ENCODE measurements around the gene NFASC.

Gene NFASC

DNA sequence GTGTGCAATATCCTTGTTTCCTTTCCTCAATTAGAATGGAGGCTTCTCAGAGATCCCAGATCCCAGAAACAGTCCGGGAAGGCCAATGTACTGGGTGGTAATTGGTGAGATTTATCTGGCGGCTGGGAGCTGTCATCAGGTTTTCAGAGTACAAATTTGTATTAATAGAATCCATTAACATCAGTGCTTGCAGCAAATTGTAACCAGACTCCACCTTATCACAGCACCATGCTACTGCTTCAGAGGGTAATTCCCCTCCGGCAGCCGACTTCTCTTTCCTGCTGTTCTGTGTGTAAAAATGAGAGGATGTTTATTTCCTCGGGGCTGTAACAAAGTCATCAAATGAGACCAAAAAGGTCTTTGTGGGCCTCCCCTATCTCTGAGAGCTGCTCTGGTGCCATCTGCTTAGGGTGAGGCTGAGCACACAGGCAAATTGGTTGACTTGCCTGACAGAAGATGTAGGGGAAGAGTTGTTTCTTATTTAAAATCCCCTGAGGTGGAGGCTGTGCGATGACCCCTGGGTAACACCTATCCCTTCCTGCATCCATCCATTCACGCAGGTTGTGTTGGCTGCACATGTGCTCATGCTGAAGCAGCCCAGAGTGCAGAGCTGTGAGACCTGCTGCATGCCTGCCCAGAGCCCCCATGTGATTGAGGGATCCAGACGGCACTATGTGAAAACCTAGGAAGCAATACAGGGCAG is 19.2 kb downstream of the NFASC start (continued):
- TF ChIP-seq, protein P1, sequence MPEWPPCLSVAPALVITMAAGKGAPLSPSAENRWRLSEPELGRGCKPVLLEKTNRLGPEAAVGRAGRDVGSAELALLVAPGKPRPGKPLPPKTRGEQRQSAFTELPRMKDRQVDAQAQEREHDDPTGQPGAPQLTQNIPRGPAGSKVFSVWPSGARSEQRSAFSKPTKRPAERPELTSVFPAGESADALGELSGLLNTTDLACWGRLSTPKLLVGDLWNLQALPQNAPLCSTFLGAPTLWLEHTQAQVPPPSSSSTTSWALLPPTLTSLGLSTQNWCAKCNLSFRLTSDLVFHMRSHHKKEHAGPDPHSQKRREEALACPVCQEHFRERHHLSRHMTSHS (tag by site-specific recombination; IDR thresholded peaks at IDR 0.05), result 0 out of 2 replicates have a peak, but pooled peaks have one; percentile 48
- TF ChIP-seq FEZF1 (tag by site-specific recombination; IDR thresholded peaks at IDR 0.05) (peak; percentile 86), IKZF3 (tag by site-specific recombination; IDR thresholded peaks at IDR 0.05) (peak; percentile 49), ZNF239 (tag by site-specific recombination; IDR thresholded peaks at IDR 0.05) (no peak), GLI4 (tag by site-specific recombination; IDR thresholded peaks at IDR 0.05) (no peak), ZNF514 (tag by site-specific recombination; IDR thresholded peaks at IDR 0.05) (no peak), EGR2 (tag by site-specific recombination; IDR thresholded peaks at IDR 0.05; ENCODE audit: low read depth) (no peak), ZNF114 (tag by site-specific recombination; IDR thresholded peaks at IDR 0.05) (no peak), BCL11B (tag by site-specific recombination; IDR thresholded peaks at IDR 0.05; ENCODE audit: low read depth) (peak; percentile 73; the same call in 1 of the 2 replicates), ZBTB17 (tag by site-specific recombination; IDR thresholded peaks at IDR 0.05) (peak; percentile 70), RBAK (tag by site-specific recombination; IDR thresholded peaks at IDR 0.05) (no peak), ZNF629 (tag by site-specific recombination; IDR thresholded peaks at IDR 0.05) (no peak), ZNF843 (tag by site-specific recombination; IDR thresholded peaks at IDR 0.05) (peak; percentile 94), SCRT1 (tag by site-specific recombination; IDR thresholded peaks at IDR 0.05; ENCODE audit: borderline replicate concordance) (0 out of 2 replicates have a peak, but pooled peaks have one; percentile 9), TRIM28 (IDR thresholded peaks at IDR 0.05; ENCODE audit: borderline replicate concordance, low read length) (peak; percentile 90), ZNF2 (tag by site-specific recombination; IDR thresholded peaks at IDR 0.05) (no peak), ZNF37A (tag by site-specific recombination; IDR thresholded peaks at IDR 0.05) (no peak), GLIS1 (tag by site-specific recombination; IDR thresholded peaks at IDR 0.05) (peak; percentile 31; the same call in 1 of the 2 replicates), OSR2 (tag by site-specific recombination; IDR thresholded peaks at IDR 0.05) (peak; percentile 97)
- TF ChIP-seq, protein P2, sequence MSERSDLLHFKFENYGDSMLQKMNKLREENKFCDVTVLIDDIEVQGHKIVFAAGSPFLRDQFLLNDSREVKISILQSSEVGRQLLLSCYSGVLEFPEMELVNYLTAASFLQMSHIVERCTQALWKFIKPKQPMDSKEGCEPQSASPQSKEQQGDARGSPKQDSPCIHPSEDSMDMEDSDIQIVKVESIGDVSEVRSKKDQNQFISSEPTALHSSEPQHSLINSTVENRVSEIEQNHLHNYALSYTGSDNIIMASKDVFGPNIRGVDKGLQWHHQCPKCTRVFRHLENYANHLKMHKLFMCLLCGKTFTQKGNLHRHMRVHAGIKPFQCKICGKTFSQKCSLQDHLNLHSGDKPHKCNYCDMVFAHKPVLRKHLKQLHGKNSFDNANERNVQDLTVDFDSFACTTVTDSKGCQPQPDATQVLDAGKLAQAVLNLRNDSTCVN (tag by site-specific recombination; optimal IDR thresholded peaks at IDR 0.05), result no peak
- TF ChIP-seq, protein P3, sequence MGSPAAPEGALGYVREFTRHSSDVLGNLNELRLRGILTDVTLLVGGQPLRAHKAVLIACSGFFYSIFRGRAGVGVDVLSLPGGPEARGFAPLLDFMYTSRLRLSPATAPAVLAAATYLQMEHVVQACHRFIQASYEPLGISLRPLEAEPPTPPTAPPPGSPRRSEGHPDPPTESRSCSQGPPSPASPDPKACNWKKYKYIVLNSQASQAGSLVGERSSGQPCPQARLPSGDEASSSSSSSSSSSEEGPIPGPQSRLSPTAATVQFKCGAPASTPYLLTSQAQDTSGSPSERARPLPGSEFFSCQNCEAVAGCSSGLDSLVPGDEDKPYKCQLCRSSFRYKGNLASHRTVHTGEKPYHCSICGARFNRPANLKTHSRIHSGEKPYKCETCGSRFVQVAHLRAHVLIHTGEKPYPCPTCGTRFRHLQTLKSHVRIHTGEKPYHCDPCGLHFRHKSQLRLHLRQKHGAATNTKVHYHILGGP (tag by site-specific recombination; IDR thresholded peaks at IDR 0.05), result no peak
- TF ChIP-seq, protein P4, sequence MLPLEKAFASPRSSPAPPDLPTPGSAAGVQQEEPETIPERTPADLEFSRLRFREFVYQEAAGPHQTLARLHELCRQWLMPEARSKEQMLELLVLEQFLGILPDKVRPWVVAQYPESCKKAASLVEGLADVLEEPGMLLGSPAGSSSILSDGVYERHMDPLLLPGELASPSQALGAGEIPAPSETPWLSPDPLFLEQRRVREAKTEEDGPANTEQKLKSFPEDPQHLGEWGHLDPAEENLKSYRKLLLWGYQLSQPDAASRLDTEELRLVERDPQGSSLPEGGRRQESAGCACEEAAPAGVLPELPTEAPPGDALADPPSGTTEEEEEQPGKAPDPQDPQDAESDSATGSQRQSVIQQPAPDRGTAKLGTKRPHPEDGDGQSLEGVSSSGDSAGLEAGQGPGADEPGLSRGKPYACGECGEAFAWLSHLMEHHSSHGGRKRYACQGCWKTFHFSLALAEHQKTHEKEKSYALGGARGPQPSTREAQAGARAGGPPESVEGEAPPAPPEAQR (tag by site-specific recombination; IDR thresholded peaks at IDR 0.05), result no peak
- TF ChIP-seq, protein P5, sequence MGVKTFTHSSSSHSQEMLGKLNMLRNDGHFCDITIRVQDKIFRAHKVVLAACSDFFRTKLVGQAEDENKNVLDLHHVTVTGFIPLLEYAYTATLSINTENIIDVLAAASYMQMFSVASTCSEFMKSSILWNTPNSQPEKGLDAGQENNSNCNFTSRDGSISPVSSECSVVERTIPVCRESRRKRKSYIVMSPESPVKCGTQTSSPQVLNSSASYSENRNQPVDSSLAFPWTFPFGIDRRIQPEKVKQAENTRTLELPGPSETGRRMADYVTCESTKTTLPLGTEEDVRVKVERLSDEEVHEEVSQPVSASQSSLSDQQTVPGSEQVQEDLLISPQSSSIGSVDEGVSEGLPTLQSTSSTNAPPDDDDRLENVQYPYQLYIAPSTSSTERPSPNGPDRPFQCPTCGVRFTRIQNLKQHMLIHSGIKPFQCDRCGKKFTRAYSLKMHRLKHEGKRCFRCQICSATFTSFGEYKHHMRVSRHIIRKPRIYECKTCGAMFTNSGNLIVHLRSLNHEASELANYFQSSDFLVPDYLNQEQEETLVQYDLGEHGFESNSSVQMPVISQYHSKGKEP (tag by site-specific recombination; IDR thresholded peaks at IDR 0.05), result peak; percentile 87
- TF ChIP-seq, protein P6, sequence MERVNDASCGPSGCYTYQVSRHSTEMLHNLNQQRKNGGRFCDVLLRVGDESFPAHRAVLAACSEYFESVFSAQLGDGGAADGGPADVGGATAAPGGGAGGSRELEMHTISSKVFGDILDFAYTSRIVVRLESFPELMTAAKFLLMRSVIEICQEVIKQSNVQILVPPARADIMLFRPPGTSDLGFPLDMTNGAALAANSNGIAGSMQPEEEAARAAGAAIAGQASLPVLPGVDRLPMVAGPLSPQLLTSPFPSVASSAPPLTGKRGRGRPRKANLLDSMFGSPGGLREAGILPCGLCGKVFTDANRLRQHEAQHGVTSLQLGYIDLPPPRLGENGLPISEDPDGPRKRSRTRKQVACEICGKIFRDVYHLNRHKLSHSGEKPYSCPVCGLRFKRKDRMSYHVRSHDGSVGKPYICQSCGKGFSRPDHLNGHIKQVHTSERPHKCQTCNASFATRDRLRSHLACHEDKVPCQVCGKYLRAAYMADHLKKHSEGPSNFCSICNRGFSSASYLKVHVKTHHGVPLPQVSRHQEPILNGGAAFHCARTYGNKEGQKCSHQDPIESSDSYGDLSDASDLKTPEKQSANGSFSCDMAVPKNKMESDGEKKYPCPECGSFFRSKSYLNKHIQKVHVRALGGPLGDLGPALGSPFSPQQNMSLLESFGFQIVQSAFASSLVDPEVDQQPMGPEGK (tag by site-specific recombination; IDR thresholded peaks at IDR 0.05), result 0 out of 2 replicates have a peak, but pooled peaks have one; percentile 12
- TF ChIP-seq, protein P7, sequence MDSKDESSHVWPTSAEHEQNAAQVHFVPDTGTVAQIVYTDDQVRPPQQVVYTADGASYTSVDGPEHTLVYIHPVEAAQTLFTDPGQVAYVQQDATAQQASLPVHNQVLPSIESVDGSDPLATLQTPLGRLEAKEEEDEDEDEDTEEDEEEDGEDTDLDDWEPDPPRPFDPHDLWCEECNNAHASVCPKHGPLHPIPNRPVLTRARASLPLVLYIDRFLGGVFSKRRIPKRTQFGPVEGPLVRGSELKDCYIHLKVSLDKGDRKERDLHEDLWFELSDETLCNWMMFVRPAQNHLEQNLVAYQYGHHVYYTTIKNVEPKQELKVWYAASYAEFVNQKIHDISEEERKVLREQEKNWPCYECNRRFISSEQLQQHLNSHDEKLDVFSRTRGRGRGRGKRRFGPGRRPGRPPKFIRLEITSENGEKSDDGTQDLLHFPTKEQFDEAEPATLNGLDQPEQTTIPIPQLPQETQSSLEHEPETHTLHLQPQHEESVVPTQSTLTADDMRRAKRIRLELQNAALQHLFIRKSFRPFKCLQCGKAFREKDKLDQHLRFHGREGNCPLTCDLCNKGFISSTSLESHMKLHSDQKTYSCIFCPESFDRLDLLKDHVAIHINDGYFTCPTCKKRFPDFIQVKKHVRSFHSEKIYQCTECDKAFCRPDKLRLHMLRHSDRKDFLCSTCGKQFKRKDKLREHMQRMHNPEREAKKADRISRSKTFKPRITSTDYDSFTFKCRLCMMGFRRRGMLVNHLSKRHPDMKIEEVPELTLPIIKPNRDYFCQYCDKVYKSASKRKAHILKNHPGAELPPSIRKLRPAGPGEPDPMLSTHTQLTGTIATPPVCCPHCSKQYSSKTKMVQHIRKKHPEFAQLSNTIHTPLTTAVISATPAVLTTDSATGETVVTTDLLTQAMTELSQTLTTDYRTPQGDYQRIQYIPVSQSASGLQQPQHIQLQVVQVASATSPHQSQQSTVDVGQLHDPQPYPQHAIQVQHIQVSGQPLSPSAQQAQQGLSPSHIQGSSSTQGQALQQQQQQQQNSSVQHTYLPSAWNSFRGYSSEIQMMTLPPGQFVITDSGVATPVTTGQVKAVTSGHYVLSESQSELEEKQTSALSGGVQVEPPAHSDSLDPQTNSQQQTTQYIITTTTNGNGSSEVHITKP (tag by site-specific recombination; IDR thresholded peaks at IDR 0.05), result peak; percentile 76
- TF ChIP-seq, protein P8, sequence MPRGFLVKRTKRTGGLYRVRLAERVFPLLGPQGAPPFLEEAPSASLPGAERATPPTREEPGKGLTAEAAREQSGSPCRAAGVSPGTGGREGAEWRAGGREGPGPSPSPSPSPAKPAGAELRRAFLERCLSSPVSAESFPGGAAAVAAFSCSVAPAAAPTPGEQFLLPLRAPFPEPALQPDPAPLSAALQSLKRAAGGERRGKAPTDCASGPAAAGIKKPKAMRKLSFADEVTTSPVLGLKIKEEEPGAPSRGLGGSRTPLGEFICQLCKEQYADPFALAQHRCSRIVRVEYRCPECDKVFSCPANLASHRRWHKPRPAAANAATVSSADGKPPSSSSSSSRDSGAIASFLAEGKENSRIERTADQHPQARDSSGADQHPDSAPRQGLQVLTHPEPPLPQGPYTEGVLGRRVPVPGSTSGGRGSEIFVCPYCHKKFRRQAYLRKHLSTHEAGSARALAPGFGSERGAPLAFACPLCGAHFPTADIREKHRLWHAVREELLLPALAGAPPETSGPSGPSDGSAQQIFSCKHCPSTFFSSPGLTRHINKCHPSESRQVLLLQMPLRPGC (tag by site-specific recombination; IDR thresholded peaks at IDR 0.05), result no peak
